Mesenchymal stem cell (in vitro differentiated cells and primary cell): ENCODE measurements around the gene SIGLEC5. TPM values are rescaled to one million over a fixed set of nuclear protein-coding genes. Genes with fewer than 3 reads are reported as not detected.
A peak's percentile ranks its signal among the peaks of the same experiment; 100 is the strongest.

Source experiments
- DNase-seq: peaks from one replicate; pipeline ENCODE4 v3.0.0-alpha.2; 2013
- H2AFZ ChIP-seq: one replicate; pipeline ENCODE4 v1.6.1; 2013; ENCODE audit warnings: low read depth, mild to moderate bottlenecking, control low read depth, inconsistent platforms, low read length, moderate library complexity
- H2AK5ac ChIP-seq: 2 replicates; pipeline ENCODE4 v1.6.1; 2013; ENCODE audit warnings: low read length, moderate library complexity, mild to moderate bottlenecking, inconsistent platforms; ENCODE audit not compliant: severe bottlenecking
- H2BK120ac ChIP-seq: one replicate; pipeline ENCODE4 v1.6.1; 2013; ENCODE audit warnings: low read depth, mild to moderate bottlenecking, inconsistent platforms, low read length, moderate library complexity
- H2BK12ac ChIP-seq, 2 experiments: one replicate each; pipeline ENCODE4 v1.6.1; 2013; ENCODE audit warnings: inconsistent platforms in 2 of 2, low read length in 2 of 2, mild to moderate bottlenecking in 2 of 2, moderate library complexity in 2 of 2, control low read depth in 1 of 2
- H2BK15ac ChIP-seq: one replicate; pipeline ENCODE4 v1.6.1; 2013; ENCODE audit warnings: mild to moderate bottlenecking, low read depth, inconsistent platforms; ENCODE audit not compliant: poor library complexity, severe bottlenecking
- H2BK5ac ChIP-seq: 2 replicates; pipeline ENCODE4 v1.6.1; 2013; ENCODE audit warnings: low read depth, mild to moderate bottlenecking, low read length, control low read depth, inconsistent platforms; ENCODE audit not compliant: poor library complexity, severe bottlenecking
- H3K14ac ChIP-seq, 2 experiments: one replicate each; pipeline ENCODE4 v1.6.1; 2013; ENCODE audit warnings: inconsistent platforms in 2 of 2, low read length in 2 of 2, control low read depth in 1 of 2, mild to moderate bottlenecking in 1 of 2, moderate library complexity in 1 of 2
- H3K18ac ChIP-seq, 2 experiments: one replicate each; pipeline ENCODE4 v1.6.1; 2013; ENCODE audit warnings: inconsistent platforms in 2 of 2, low read length in 2 of 2, control low read depth in 1 of 2, low read depth in 1 of 2, mild to moderate bottlenecking in 1 of 2
- H3K23ac ChIP-seq, 2 experiments: one replicate each; pipeline ENCODE4 v1.6.1; 2013; ENCODE audit warnings: inconsistent platforms in 2 of 2, low read length in 2 of 2, mild to moderate bottlenecking in 2 of 2, moderate library complexity in 2 of 2, control low read depth in 1 of 2
- H3K27ac ChIP-seq: 2 replicates; pipeline ENCODE4 v1.5.1; 2013; ENCODE audit warnings: mild to moderate bottlenecking, moderate library complexity, low read length, control low read depth, inconsistent platforms; ENCODE audit not compliant: poor library complexity, severe bottlenecking
- H3K27me3 ChIP-seq, 2 experiments: 2 replicates each; pipeline versions ENCODE4 v1.6.1 to v1.7.0; 2013; ENCODE audit warnings: low read length in 2 of 2, mild to moderate bottlenecking in 2 of 2, moderate library complexity in 2 of 2, control low read depth in 1 of 2, inconsistent platforms in 1 of 2; ENCODE audit not compliant: control insufficient read depth in 1 of 2, insufficient read depth in 1 of 2
- H3K36me3 ChIP-seq, 2 experiments: 2 replicates each; pipeline versions ENCODE4 v1.6.1 to v1.7.0; 2013; ENCODE audit warnings: low read length in 2 of 2, control low read depth in 1 of 2, inconsistent platforms in 1 of 2, low read depth in 1 of 2, mild to moderate bottlenecking in 1 of 2; ENCODE audit not compliant: insufficient read depth in 2 of 2, control insufficient read depth in 1 of 2
- H3K4ac ChIP-seq, 2 experiments: one replicate each; pipeline ENCODE4 v1.6.1; 2013; ENCODE audit warnings: inconsistent platforms in 2 of 2, low read length in 2 of 2, mild to moderate bottlenecking in 2 of 2, moderate library complexity in 2 of 2, control low read depth in 1 of 2, low read depth in 1 of 2
- H3K4me1 ChIP-seq: 2 replicates; pipeline ENCODE4 v1.6.1; 2013; ENCODE audit warnings: low read depth, low read length, control low read depth; ENCODE audit not compliant: control insufficient read depth, insufficient read depth
- H3K4me2 ChIP-seq: 2 replicates; pipeline ENCODE4 v1.6.1; 2013; ENCODE audit warnings: low read length, mild to moderate bottlenecking, inconsistent platforms; ENCODE audit not compliant: poor library complexity, severe bottlenecking
- H3K4me3 ChIP-seq, 2 experiments: 2 replicates each; pipeline versions ENCODE4 v1.5.1 to v1.7.0; 2013; ENCODE audit warnings: low read length in 2 of 2, mild to moderate bottlenecking in 2 of 2, control low read depth in 1 of 2, low read depth in 1 of 2; ENCODE audit not compliant: insufficient read depth in 1 of 2
- H3K79me1 ChIP-seq: replicated peaks from 2 replicates; pipeline ENCODE4 v1.6.1; 2013; ENCODE audit warnings: mild to moderate bottlenecking, control low read depth, low read length, inconsistent platforms; ENCODE audit not compliant: poor library complexity, severe bottlenecking
- H3K9ac ChIP-seq: 2 replicates; pipeline ENCODE4 v1.7.0; 2013; ENCODE audit warnings: mild to moderate bottlenecking, low read length, moderate library complexity
- H3K9me3 ChIP-seq: 2 replicates; pipeline ENCODE4 v1.7.0; 2013; ENCODE audit warnings: mild to moderate bottlenecking, low read length; ENCODE audit not compliant: control insufficient read depth
- H4K8ac ChIP-seq: one replicate; pipeline ENCODE4 v1.6.1; 2013; ENCODE audit warnings: inconsistent platforms, mild to moderate bottlenecking, low read length, moderate library complexity
- H4K91ac ChIP-seq: one replicate; pipeline ENCODE4 v1.6.1; 2013; ENCODE audit warnings: mild to moderate bottlenecking, low read length, inconsistent platforms
- WGBS: methylation state at CpG from one replicate; pipeline ENCODE4 v1.1.7; 2013; ENCODE audit warnings: mixed read lengths; 5-methylcytosine and 5-hydroxymethylcytosine counted together
- small RNA-seq: library from polyadenylated mRNA; stranded (forward); fragments of <200 nt; extraction: miRNeasy Mini kit (QIAGEN cat#:217004); gene quantifications from one replicate; pipeline ENCODE3, GENCODE V24; 2013; ENCODE audit warnings: low read depth

Gene SIGLEC5

DNA sequence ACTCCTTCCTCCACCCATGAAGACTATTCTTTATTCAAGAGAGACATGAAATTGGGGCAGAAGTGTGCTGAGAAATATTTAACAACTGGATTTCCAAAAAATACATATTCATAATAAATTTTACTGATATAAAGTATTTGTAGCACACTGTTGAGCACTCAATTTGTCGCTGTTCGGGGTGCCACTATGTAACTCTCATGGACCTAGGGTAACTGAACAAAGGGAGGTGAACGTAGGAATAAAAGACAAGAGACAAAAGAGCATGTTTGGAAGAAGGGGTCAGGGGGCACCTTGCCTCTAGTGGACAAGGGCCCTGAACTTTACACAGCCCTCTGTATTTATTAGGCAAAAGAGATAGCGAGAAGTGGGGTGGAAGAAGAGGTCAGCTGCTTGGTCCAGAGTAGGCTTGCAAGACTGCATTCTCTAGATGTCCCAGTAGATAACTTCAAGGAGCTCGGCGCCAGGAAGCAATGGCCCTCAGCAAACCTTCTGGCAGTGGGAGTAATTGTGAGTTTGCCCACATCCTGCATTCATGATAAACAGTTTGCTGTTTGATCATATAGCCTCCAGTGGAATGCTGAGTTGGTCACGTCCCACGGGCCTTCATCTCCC, 63.6 kb downstream of the SIGLEC5 start:
- Histone ChIP-seq H3K27ac (no peak overlapping the region), H3K4me2 (no peak overlapping the region), H2AFZ (no peak overlapping the region), H3K36me3 (no peaks in the 10 kb centered on the region), H4K91ac (no peak overlapping the region), H3K9me3 (no peaks in the 10 kb centered on the region), H3K14ac (no peak overlapping the region), H3K9ac (no peak overlapping the region), H2BK120ac (no peak overlapping the region), H3K27me3 (peaks cover 0 to 23% of the 10 kb centered on the region in 2 experiments), H3K4me3 (no peak overlapping the region), H2AK5ac (no peak overlapping the region), H3K79me1 (no peaks in the 10 kb centered on the region), H2BK5ac (no peak overlapping the region), H2BK15ac (no peak overlapping the region), H4K8ac (no peak overlapping the region), H3K4me1 (no peaks in the 10 kb centered on the region), H3K18ac (no peak overlapping the region), H3K4ac (no peak overlapping the region), H3K23ac (no peak overlapping the region), H2BK12ac (no peak overlapping the region)
- no peak for DNase-seq
- WGBS = 58% methylated on average over 6 of the region's 8 CpGs

DNA sequence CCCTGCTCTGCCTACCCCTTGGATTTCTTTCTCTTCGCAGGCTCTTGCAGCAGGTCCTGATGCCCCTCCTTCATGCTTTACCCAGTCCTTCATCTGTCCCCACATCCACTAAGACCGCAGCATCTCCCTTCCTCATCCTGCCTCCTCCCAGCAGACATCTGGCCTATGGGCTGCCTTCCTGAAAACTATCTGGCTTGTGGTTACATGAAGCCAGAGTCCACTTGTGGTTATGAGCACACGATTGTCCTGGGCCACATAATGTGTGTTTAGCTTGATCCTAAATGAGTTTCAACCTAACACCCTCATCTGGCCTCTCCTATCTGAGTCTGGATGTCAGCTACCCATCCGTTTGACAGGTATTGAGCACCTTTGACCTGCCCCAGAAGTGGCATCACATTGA, 64.6 kb downstream of the SIGLEC5 start:
- Histone ChIP-seq H2AFZ (no peak overlapping the region), H3K18ac (no peak overlapping the region), H3K79me1 (no peaks in the 10 kb centered on the region), H3K9ac (no peak overlapping the region), H3K4ac (no peak overlapping the region), H3K4me2 (no peak overlapping the region), H3K27me3 (peaks cover 0 to 25% of the 10 kb centered on the region in 2 experiments), H3K9me3 (no peaks in the 10 kb centered on the region), H2BK120ac (no peak overlapping the region), H3K14ac (no peak overlapping the region), H4K91ac (no peak overlapping the region), H2BK12ac (no peak overlapping the region), H2AK5ac (no peak overlapping the region), H3K27ac (no peak overlapping the region), H2BK15ac (no peak overlapping the region), H3K36me3 (no peaks in the 10 kb centered on the region), H3K23ac (no peak overlapping the region), H3K4me3 (no peak overlapping the region), H3K4me1 (no peaks in the 10 kb centered on the region), H4K8ac (no peak overlapping the region), H2BK5ac (no peak overlapping the region)
- WGBS = 56% methylated on average over 4 of the region's 4 CpGs
- DNase-seq = peak; percentile 36

DNA sequence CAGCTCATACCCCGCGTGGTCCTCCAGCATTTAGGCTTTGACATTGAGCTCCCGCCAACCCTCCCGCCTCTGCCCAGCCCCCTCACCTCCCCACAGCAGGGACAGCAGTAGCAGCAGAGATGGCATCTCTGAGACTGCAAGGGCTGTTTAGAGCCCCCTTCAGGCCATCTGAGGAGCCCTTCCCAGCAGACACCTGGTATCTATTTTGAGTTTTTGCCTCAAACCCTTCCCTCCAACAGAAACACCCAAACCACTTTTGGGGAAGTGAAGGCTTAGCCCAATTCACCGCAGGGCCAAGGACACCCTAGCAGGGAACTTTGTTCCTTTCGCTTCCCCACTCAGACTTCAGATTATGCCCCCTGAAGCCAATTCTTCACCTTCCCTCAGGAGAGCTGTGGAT, 65.4 kb downstream of the SIGLEC5 start:
- no peak for DNase-seq
- no peaks in the 10 kb centered on the region for H3K9me3 ChIP-seq
- peak overlapping the region; percentile 17 for H2BK15ac ChIP-seq
- H3K9ac ChIP-seq = no peak overlapping the region
- no peak overlapping the region for H4K91ac ChIP-seq
- 89% methylated on average over 6 of the region's 6 CpGs for whole genome bisulfite sequencing
- no peak overlapping the region for H2AFZ ChIP-seq
- H3K4me1 ChIP-seq = no peaks in the 10 kb centered on the region
- no peak overlapping the region for H2BK12ac ChIP-seq
- no peaks in the 10 kb centered on the region for H3K79me1 ChIP-seq
- H3K36me3 ChIP-seq = no peaks in the 10 kb centered on the region
- H2AK5ac ChIP-seq = no peak overlapping the region
- H2BK120ac ChIP-seq = no peak overlapping the region
- H3K27me3 ChIP-seq = peaks cover 0 to 32% of the 10 kb centered on the region in 2 experiments
- H3K14ac ChIP-seq = no peak overlapping the region
- no peak overlapping the region for H3K23ac ChIP-seq
- no peak overlapping the region for H3K18ac ChIP-seq
- H3K4me3 ChIP-seq = no peak overlapping the region
- no peak overlapping the region for H4K8ac ChIP-seq
- H3K4me2 ChIP-seq = no peak overlapping the region
- H3K27ac ChIP-seq = no peak overlapping the region
- H3K4ac ChIP-seq = no peak overlapping the region
- no peak overlapping the region for H2BK5ac ChIP-seq

Small RNA genes lying within 50 kb of the gene (small RNA-seq; reads per million reads assigned to genes)
- not detected for gene AC018755.2
